Measurements from ENCODE around the gene SLC6A7.

Gene SLC6A7

DNA sequence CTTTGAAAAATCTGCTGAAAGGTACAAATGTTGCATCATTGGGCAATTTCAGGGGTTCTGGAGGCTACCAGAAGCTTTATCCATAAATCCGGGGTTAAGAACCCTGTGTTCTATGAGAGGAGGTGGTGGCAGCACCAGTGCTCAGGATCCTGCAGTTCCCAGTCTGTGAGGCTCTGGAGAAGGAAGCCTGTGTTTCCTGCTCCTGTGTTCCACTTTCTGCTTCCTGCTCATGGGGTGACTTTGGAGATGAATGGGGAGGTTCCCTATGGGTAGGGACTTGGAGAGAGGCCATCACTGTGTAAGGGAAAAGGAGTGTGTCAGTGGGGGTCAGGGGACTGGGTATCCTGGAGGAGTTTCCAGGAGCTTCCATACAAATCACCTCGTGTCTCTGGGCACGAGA, 21.0 kb upstream of the SLC6A7 start:
- DNase-seq: no peak
- intact Hi-C loops (cut with DNase I): loop anchor here (10.0 kb wide), 1 partner anchor 266 kb away; no protein-coding TSS in a partner anchor

DNA sequence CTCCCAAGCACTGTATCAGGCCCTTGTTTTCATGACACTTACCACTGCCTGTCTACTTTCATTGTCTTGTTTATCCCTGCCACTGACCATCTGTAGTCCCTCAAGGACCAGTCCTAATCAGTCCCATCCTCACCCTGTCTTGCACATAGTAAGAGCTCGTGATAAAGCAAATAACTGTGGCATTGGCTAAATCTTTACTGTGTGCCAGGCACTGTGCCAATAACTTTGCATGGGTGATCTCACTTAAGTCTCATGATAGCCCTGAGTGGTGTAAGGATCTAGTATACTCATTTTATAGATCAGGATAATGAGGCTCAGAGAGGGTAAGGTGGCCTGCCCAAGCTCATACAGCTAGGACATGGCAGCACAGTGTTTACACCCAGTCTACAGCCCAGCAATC, 17.7 kb upstream of the SLC6A7 start:
- DNase-seq: no peak
- intact Hi-C loops (cut with DNase I): no loop called here

DNA sequence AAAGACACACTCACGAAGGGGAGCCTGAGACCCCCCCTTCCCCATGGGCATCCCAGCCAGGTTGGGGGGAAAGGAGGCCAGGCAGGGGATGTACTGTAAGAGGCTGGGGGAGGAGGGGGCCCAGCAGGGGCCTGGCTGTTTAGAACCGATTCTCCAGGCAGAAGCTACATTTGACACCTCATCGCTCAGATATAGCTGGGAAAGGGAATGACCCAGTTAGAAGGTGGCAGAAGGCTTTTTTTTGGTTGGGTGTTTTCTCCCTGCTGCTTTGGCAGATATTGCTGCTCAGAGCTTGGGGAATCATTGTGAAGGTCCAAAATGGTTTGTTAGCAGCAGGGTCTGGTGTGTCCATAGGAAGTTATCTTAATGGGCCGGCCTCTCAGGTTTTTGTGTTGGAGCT, 17.3 kb upstream of the SLC6A7 start:
- intact Hi-C loops (cut with DNase I): no loop called here
- no peak for DNase-seq

DNA sequence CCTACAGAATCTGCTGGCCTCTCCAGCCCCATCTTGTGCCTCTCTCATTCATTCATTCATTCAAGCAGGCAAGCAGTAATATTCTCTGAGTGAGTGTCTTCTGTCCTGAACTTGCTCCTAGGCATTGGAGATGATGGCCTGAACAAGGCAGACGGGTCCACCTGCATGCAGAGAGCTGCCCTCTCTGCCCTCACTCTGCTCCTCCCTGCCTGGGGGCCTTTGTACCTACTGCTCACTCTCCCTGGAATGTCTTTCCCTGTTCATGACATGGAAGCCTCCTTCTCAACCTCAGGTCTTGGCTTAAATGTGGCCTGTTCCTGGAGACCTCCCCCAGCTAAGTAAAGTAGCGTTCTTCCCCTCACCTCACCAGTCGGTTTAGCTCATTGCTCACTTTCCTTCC, 16.7 kb upstream of the SLC6A7 start:
- intact Hi-C loops (cut with DNase I): no loop called here
- DNase-seq: no peak

DNA sequence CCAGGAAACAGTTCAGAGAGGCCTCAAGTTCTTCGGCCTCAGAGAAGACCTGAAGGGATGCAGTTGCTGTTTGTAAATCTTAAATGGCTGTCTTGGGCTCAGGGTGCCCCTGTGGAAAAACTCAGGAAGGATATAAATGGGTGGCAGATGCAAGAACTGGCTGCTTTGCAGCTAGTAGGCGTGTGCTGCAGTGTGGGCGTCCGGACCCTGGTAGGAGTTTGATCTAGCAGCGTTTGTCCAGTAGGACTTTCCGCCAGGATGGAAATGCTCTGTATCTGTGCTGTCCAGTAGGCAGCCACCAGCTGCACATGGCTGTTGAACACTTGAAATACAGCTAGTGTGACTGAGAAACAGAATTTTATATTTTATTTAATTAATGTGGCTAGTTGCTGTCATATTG, 15.6 kb upstream of the SLC6A7 start:
- DNase-seq: no peak
- intact Hi-C loops (cut with DNase I): no loop called here

DNA sequence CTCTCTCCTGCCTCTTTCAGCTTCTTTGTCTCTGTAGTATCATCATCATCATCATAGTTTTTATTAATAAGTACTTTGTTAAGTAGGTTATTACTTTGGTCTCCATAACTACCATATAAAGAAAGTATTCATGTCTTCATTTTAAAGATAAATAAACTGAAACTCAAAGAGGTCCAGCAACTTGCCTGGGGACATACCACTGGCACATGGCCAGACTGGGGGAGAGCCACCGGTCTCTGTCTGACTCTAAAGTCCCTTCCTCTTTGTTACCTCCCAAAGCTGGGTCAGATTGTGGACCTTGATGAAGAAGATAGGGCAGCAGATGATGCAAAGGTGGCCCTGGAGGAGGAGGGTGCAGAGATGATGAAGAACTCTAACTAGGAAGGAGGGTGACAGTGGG, 14.8 kb upstream of the SLC6A7 start:
- intact Hi-C loops (cut with DNase I): no loop called here
- DNase-seq: no peak

DNA sequence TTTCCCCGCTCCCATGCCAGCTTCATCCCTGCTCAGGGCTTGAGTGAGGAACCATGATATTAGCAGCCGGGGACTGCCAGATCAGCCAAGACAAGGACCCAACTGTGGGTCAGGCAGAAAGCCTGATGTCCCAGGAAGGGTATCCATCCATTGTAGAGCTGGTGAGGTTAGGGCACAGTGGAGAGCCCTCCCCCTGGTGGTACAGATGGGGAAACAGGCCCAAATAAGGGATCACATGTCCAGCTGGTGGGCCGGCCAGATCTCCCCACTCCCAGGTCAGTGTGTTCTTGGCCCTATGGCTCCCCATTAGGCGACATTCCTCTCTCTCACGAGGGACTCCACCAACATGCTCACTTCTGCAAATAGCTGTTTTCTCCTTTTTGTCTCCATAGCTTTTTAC, 14.3 kb upstream of the SLC6A7 start:
- no peak for DNase-seq

DNA sequence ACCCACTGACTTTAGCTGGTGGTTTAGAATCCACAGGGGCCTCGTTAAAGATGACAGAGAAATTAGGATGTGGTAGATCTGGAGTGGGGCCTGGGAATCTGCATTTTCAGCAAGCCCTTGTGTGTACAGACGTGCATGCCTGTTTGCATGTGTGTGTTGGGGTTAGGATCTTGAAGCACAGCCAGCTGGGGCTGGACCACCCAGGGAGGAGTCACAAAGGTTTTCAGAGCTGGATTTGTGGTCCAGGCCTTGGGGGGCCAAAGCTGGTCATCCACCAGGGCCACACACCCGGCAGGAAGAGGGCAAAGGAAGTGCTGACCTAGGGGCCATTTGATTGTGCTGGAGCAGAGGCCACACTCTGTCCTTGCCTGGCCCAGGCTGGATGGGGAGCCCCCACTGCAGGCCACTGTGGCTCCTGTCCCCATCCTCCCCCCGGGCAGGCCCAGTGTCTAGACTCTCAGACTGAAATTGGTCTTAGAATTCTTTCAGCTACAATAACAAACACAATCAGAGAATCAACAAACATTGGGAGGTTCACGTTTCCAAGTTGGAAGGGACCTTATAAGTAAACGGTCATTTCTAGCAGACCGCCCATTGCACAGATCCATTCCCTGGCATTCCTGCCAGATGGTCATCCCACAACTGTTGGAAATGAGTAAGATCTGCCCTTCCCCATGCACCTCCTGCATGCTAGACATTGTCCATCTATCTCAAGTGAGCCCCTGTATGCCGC, 13.0 kb upstream of the SLC6A7 start:
- intact Hi-C loops (cut with DNase I): no loop called here
- DNase-seq: peak in 1 of 10 donors; percentile 9

More for the DNA sequence above, 14.3 kb upstream of the SLC6A7 start:
- intact Hi-C loops (cut with DNase I): no loop called here

DNA sequence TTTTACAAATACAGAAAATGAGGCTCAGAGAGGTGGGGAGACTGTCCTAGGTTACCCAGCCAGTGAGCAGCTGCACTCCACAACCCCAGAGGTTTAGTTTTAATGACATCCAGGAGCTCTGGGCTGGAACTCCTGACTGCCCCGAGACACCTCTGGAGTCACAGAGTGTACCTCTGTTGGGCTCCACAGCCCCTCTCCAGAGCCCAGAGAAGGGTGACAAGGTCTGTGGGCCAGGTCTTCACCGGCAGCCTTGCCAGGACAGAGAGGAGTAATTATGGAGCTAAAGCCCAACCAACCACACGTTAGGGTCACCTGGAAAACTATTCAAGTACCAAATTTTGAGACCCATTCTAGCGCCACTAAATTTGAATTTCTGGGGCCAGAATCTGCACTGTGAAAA, 12.1 kb upstream of the SLC6A7 start:
- intact Hi-C loops (cut with DNase I): no loop called here
- no peak for DNase-seq

DNA sequence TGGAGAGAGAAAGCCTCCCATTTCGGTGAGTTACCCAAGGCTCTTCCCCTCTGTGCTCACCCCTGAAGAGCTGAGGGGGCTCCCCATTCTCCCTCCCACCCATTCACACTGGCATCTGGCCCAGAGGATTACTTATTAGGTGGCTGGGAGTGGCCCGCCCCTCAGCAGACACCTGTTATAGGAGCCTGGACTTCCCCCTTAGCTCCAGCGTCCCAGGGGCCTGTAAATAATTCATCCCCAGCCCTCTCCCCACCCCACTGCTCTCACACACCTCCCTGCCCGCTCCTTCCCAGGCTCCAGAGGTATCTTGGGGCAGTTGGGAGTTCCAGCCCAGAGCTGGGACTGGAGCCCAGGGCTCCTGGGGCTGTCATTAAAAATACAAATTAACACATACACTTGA, 11.6 kb upstream of the SLC6A7 start:
- intact Hi-C loops (cut with DNase I): no loop called here
- DNase-seq: peak in 1 of 10 donors; percentile 53

DNA sequence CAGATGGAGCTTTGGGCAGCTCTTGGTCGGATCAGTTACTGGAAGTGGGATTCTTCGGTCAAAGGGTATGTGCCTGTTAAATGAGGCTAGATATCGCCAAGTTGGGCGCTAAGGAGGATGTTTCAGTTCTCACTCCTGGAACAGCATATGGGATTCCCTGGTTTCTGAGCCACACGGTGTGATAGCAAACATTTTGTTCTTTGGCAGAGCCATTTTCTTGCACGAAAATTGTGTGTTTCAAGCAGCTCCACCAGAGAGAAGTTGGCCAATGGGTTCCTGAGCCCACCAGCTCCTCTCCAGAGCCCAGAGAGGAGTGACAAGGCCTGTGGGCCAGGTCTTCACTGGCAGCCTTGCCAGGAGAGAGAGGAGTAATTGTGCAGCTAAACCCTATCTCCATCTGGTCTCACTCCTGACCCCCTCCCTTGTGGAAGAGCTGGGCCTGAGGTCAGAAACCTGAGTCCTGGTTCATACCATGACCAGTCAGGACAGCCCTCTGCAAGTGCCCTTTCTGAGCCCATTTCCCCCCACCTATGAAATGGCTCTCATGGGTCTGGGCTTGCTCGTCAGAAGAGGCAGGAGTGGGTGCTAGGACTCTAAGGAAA, 10.7 kb upstream of the SLC6A7 start:
- peak in 1 of 10 donors; percentile 4 for DNase-seq
- intact Hi-C loops (cut with DNase I): no loop called here

DNA sequence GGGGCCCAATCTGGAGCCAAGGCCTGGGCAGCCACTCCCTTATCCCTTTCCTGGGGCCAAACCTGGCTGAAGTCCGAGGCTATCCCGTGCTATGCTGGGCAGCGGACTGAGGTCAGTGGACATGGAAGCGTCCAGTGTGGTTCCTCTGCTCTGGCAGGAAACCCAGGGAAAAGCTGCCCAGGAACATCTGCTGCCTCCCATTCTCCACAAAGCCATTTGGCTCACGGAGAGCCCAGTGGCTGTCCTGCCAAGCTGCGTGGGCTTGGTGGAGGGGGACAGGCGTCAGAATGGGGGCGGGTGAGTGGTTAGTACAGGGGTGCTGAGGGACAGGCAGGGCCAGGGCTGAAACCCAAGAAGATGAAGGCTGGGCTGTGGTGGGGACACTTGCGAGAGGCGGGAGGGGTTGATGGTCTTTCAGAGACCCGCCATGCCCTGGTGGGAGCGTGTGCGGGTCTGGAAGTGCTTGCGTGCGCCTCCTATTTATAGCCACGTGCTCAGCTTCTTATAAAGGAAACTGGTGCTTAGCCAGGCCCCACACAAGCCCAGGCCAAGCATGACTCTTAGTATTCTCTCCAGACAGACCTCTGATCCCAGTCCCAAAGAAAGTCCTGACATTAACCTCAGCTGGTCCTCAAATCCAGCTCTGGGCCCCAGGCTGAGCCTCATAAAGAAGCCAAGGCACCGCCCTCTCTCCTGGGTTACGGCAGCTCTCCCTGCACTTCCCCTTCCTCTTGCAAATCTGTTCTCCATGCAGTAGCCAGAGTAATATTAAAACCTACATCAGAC, 9.4 kb upstream of the SLC6A7 start:
- intact Hi-C loops (cut with DNase I): no loop called here
- DNase-seq: peak; percentile 43 to 95 (median 75)

DNA sequence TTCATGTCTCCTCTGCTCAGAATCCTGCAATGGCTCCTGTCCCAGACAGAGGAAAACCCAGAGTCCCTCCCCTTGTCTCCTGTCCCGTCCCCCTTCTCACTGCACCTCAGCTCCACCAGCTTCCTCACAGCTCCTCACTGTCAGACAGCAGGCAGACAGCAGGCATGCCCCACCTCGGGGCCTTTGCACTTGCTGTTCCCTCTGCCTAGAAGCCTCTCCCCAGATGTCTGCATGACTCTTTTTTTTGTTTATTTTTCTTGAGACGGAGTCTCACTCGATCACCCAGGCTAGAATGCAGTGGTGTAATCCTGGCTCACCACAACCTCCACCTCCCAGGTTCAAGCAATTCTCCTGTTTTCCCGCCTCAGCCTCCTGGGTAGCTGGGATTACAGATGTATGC, 8.8 kb upstream of the SLC6A7 start:
- intact Hi-C loops (cut with DNase I): no loop called here
- DNase-seq: peak in 1 of 10 donors; percentile 75

DNA sequence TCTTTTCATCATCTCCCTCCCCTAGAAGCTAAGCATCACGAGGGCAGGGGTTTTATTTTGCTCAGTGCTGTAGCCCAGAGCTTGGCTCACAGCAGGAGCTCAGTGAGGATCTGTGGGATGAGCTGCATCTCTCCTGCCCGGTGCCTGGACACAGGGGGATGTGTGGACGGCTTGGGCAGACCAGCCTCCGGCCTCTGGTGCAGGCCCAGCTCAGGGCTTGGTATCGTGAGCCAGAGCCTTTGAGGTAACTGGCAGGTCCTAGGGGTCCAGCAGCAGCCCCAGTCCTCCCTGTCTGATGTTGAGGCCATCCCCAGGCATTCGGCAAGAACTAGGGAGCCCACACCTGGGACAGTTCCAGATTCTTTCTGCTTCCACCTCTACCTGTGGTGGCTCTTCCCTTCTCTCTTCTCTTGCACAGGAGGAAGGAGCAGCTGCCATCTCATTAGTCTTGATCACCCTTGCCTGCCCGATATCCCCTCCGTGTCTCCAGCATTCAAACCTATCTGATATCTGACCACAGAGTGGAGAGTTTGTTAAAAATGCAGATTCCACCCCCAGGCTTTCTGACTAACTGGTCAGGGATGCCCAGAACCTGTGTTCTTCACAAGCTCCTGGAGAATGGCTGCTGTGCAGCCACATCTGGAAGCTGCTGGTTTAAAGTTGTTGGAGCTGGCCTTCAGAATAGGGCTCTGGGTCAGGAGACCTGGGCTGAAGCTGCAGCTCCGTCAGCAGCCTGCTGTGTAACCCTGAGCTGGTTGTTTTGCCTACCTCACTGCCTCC, 7.9 kb upstream of the SLC6A7 start:
- intact Hi-C loops (cut with DNase I): no loop called here
- DNase-seq: peak in 1 of 10 donors; percentile 59

DNA sequence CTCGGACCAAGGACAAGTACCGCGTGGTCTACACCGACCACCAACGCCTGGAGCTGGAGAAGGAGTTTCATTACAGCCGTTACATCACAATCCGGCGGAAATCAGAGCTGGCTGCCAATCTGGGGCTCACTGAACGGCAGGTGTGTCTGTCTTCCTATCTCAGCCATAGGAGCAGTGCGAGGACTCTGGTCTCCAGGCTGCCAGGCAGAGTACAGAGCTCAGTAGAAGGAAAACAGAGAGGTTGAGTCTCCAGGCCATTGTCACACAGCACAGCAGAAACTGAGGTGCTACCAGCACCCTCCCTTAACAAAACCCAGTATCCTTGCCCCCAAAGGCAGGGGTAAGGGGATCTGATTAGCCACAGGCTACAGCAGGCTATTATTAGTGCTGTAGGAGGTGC, 7.1 kb upstream of the SLC6A7 start:
- intact Hi-C loops (cut with DNase I): no loop called here
- DNase-seq: peak in 1 of 10 donors; percentile 66

DNA sequence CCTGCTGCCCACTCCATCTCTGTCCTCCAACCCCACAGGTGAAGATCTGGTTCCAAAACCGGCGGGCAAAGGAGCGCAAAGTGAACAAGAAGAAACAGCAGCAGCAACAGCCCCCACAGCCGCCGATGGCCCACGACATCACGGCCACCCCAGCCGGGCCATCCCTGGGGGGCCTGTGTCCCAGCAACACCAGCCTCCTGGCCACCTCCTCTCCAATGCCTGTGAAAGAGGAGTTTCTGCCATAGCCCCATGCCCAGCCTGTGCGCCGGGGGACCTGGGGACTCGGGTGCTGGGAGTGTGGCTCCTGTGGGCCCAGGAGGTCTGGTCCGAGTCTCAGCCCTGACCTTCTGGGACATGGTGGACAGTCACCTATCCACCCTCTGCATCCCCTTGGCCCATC, 6.4 kb upstream of the SLC6A7 start:
- intact Hi-C loops (cut with DNase I): no loop called here
- DNase-seq: peak in 1 of 10 donors; percentile 71

DNA sequence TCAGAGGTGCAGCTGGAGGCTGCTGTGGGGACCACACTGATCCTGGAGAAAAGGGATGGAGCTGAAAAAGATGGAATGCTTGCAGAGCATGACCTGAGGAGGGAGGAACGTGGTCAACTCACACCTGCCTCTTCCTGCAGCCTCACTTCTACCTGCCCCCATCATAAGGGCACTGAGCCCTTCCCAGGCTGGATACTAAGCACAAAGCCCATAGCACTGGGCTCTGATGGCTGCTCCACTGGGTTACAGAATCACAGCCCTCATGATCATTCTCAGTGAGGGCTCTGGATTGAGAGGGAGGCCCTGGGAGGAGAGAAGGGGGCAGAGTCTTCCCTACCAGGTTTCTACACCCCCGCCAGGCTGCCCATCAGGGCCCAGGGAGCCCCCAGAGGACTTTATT, 5.9 kb upstream of the SLC6A7 start:
- peak in 1 of 10 donors; percentile 6 for DNase-seq
- intact Hi-C loops (cut with DNase I): no loop called here

DNA sequence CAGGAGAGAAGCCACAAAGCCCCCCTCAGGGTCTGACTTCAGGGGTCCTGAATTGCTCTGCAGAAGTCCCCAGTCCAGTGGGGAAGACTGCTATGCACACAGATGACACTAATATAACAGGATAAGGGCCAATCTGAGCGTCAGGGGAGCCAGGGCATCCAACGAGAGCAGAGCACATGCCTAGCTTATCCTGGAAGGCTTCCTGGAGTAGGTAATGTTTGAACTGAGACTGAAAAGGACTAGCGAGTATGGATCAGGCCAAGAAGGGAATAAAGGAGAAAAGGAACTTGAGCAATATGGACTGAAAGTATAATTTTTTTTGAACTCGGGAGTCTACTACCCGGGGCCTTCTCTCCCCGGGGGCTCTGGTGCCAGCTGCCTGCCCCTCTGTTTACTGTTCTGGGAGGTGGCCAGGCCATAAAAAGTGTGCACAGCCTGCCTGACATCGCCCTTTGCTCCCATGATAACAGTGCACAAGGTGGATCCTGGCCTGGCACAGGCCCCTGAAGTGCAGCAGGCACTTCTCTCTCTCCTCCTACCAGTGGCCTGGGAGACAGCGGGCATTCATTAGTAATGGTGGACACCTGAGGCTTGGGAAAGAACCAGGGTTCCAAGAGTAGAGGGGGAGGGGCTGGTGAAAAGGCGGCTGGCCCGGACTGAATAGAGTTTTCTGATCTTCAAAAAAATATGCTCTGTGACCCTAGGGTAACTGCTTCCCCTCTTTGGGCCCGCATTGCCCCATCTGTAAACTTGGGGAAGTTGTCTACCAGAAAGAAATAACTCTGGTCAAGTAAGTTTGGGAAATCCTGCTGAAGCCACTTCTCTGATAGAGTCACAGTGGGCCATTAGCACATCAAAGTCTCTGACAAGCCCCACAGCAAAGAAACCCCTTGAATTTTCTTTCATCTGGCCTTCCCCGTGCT, 4.6 kb upstream of the SLC6A7 start:
- intact Hi-C loops (cut with DNase I): no loop called here
- peak in 1 of 10 donors; percentile 54 for DNase-seq

DNA sequence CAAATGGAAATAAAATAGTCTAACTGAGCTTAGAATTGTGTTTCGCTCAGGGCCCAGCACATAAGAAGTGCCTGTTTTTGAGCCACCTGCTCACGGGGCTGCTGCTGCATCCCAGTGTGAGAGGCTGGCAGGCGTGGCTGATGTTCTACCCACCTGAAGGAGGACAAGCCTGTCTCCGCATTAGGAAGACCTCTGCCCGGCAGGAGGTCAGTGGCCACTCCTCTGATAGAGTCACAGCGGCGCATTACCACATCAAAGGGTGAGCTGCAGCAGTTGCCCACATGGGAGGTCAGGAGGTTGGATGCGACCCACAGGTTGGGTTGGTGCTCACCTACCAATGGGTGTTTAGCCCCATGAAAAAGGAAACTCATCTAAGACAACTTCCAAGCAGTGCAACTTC, 3.7 kb upstream of the SLC6A7 start:
- DNase-seq: peak in 1 of 10 donors; percentile 51
- intact Hi-C loops (cut with DNase I): no loop called here

DNA sequence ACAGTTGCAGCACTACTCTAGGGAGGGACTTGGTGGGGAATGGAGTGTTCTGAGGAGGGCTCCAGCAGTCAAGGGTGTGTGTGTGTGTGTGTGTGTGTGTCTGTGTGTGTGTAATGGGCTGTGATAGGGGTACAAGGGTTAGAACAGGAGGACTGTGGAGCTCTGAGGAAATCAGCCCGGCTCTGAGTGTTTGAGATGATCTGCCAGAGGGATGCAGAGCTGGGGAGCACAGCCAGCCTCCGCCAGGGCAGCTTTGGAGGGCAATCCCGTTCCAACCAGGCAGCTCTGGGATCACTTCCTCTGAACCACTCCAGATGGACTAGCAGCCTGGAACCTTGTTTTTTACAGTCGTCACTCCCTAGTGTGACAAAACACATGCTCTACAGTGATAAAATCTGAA, 3.0 kb upstream of the SLC6A7 start:
- DNase-seq: no peak
- intact Hi-C loops (cut with DNase I): no loop called here

All from posterior cingulate gyrus (tissue), 11 donors.